ENCODE results near the gene JMJD6. TPM values are rescaled to one million over a fixed set of nuclear protein-coding genes. Genes with fewer than 3 reads are reported as not detected.

JMJD6 gene
- total RNA-seq, 1 experiment from 2014 or later = 47.6 TPM

DNA sequence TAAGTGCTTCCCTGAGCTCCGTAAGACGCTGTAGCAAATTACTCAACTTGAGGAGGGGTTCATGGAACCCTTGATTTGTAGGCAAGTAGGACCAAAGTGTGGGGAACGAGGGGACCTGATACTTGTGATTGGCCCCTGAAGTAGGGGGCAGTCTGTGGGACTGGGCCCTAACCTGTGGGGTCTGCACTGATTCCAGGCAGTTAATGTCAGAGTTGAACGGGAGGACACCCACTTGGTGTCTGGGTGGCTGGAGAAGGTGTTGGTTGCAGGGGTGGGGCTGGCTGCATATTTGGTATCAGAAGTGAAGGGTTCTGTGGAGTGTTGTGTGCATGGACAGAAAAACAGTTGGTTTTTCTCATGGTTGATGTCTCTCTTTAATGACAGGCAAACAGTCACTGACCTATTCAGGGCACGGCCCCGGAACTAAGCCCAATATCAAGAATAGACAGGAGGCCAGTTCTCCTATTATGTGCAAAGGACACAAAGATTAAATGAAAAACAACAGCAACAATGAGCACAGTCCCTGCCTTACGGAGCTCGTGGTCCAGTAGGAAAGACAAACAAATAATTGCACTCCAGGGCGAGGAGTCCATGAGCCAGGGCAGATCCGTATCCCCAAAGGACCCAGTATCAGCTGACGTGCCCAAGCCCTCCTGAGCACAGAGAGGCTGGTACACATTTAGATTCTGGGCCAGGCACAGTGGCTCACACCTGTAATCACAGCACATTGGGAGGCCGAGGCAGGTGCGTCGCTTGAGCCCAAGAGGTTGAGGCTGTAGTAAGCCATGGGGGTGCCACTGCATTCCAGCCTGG, 34.8 kb downstream of the JMJD6 start:
- Histone ChIP-seq H3K4me3 (replicated peaks in 1 of 2; ENCODE audit: low read depth in 1 of 2, low read length in 2 of 2) (no peak overlapping the region), H3K9ac (ENCODE audit: low read length) (no peak overlapping the region), H3K27me3 (ENCODE audit: insufficient read depth, low read length) (no peaks in the 10 kb centered on the region), H3K4me1 (ENCODE audit: control insufficient read depth in 1 of 2, insufficient read depth in 2 of 2, low read length in 2 of 2) (peaks cover 22 to 24% of the 10 kb centered on the region in 2 experiments), H3K79me2 (ENCODE audit: insufficient read depth, low read length) (0 out of 2 replicates have a peak, but pooled peaks cover 1% of the 10 kb centered on the region), H3K9me3 (ENCODE audit: control insufficient read depth in 1 of 2, insufficient read depth in 1 of 2, low read depth in 1 of 2, low read length in 2 of 2) (no peaks in the 10 kb centered on the region), H2AFZ (ENCODE audit: low read depth, low read length, poor library complexity, severe bottlenecking) (no peak overlapping the region), H3K27ac (ENCODE audit: low read depth, low read length) (no peak overlapping the region), H3K4me2 (ENCODE audit: low read length) (no peak overlapping the region), H3K36me3 (ENCODE audit: control insufficient read depth in 1 of 2, insufficient read depth in 2 of 2, low read length in 2 of 2) (no peaks in the 10 kb centered on the region), H4K20me1 (ENCODE audit: insufficient read depth) (no peaks in the 10 kb centered on the region), H3K9me2 (ENCODE audit: insufficient read depth) (no peaks in the 10 kb centered on the region)
- ChIA-PET RAD21 (ENCODE audit: low non-redundant PET in 1 of 2, low total read pairs in 2 of 2, uncharacterized antibody in 2 of 2, unreplicated experiment in 2 of 2) (no interaction called here), POLR2A (interaction anchor here (1.1 kb wide), 1 partner anchor 20 kb away, joined by 3 read pairs; no protein-coding TSS in a partner anchor), CTCF (interaction anchor here (1.3 to 2.0 kb wide), 2 partner anchors 10 to 169 kb away, joined by 7 to 10 read pairs; no protein-coding TSS in a partner anchor)
- intact Hi-C loops (cut with micrococcal nuclease) = no loop called here
- DNase-seq (ENCODE audit: low read depth, low spot score) (no peak), ATAC-seq (no peak)
- BruUV-seq (replicated peaks) = no TSS peak
- TF ChIP-seq RAD21 (IDR thresholded peaks at IDR 0.05; ENCODE audit: low read depth) (no peak), ZNF274 (IDR thresholded peaks at IDR 0.05; ENCODE audit: low read depth, low read length) (no peak), SRF (IDR thresholded peaks at IDR 0.05; ENCODE audit: low read depth) (no peak), TCF7L2 (IDR thresholded peaks at IDR 0.05; ENCODE audit: borderline replicate concordance, extremely low read depth, insufficient read depth, insufficient read length) (no peak), SP1 (IDR thresholded peaks at IDR 0.05; ENCODE audit: low read depth) (no peak), POLR2A (IDR thresholded peaks at IDR 0.05; ENCODE audit: borderline replicate concordance, extremely low read depth, insufficient read depth, insufficient read length) (no peak), ELF1 (IDR thresholded peaks at IDR 0.05; ENCODE audit: borderline replicate concordance, low read depth) (no peak), POLR2AphosphoS5 (IDR thresholded peaks at IDR 0.05; ENCODE audit: low read depth, low read length) (no peak), CEBPB (IDR thresholded peaks at IDR 0.05; ENCODE audit: low read depth) (no peak), ZFX (IDR thresholded peaks at IDR 0.05) (no peak), FOSL1 (IDR thresholded peaks at IDR 0.05; ENCODE audit: low read depth) (no peak), SIN3A (IDR thresholded peaks at IDR 0.05; ENCODE audit: low read depth) (no peak), EZH2 (IDR thresholded peaks at IDR 0.05) (no peak), CBX3 (IDR thresholded peaks at IDR 0.05; ENCODE audit: low read depth) (no peak)
- TF ChIP-seq, protein P1, sequence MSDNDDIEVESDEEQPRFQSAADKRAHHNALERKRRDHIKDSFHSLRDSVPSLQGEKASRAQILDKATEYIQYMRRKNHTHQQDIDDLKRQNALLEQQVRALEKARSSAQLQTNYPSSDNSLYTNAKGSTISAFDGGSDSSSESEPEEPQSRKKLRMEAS (IDR thresholded peaks at IDR 0.05) = no peak
- TF ChIP-seq, protein P2, sequence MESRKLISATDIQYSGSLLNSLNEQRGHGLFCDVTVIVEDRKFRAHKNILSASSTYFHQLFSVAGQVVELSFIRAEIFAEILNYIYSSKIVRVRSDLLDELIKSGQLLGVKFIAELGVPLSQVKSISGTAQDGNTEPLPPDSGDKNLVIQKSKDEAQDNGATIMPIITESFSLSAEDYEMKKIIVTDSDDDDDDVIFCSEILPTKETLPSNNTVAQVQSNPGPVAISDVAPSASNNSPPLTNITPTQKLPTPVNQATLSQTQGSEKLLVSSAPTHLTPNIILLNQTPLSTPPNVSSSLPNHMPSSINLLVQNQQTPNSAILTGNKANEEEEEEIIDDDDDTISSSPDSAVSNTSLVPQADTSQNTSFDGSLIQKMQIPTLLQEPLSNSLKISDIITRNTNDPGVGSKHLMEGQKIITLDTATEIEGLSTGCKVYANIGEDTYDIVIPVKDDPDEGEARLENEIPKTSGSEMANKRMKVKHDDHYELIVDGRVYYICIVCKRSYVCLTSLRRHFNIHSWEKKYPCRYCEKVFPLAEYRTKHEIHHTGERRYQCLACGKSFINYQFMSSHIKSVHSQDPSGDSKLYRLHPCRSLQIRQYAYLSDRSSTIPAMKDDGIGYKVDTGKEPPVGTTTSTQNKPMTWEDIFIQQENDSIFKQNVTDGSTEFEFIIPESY (IDR thresholded peaks at IDR 0.05; ENCODE audit: extremely low read depth, insufficient replicate concordance, low read length) = no peak
- TF ChIP-seq, protein P3, sequence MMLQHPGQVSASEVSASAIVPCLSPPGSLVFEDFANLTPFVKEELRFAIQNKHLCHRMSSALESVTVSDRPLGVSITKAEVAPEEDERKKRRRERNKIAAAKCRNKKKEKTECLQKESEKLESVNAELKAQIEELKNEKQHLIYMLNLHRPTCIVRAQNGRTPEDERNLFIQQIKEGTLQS (IDR thresholded peaks at IDR 0.05) = no peak
